Panc1 (cell line): Measurements from ENCODE around the gene CAD. TPM values are rescaled to one million over a fixed set of nuclear protein-coding genes. Genes with fewer than 3 reads are reported as not detected.

Experiments
- ATAC-seq: fragments of 200-7000 bp; cut with Tn5 transposase; 2 replicates; pipeline ENCODE4 v1.9.1; 2020; ENCODE audit warnings: mild to moderate bottlenecking, moderate library complexity
- BruUV-seq: library from RNA; stranded (reverse); fragments of 400-500 nt; replicated peaks from 2 replicates; lab custom pipeline; 2021; lab: Mats Ljungman, UMichigan
- CTCF ChIA-PET: fragments of 300-600 bp; sonication (Branson Sonifier 250); formaldehyde crosslinking; loops from one replicate; lab custom pipeline; 2022; ENCODE audit warnings: antibody characterized with exemption; lab: Charles Lee
- POLR2A ChIA-PET: fragments of 300-600 bp; sonication (Branson Sonifier 250); formaldehyde crosslinking; loops from one replicate; lab custom pipeline; 2022; ENCODE audit warnings: antibody characterized with exemption; lab: Charles Lee
- DNase-seq: peaks from one replicate; pipeline ENCODE4 v3.0.0-alpha.2; 2010; ENCODE audit warnings: low read depth, low spot score
- H3K27ac ChIP-seq: 2 replicates; pipeline ENCODE4 v1.5.1; 2011; ENCODE audit warnings: mild to moderate bottlenecking, low read length, inconsistent platforms
- H3K27me3 ChIP-seq: fragments of 200-500 bp; sonication (Bioruptor generic); 2 replicates; pipeline ENCODE4 v1.6.0; 2014; ENCODE audit warnings: low read length, inconsistent platforms; ENCODE audit not compliant: control insufficient read depth, insufficient read depth
- H3K36me3 ChIP-seq: fragments of 200-500 bp; sonication (Bioruptor generic); 2 replicates; pipeline ENCODE4 v1.5.1; 2014; ENCODE audit warnings: inconsistent platforms, mild to moderate bottlenecking, low read length, moderate library complexity; ENCODE audit not compliant: control insufficient read depth, insufficient read depth
- H3K4me1 ChIP-seq: 2 replicates; pipeline ENCODE4 v1.5.1; 2011; ENCODE audit warnings: inconsistent platforms, mild to moderate bottlenecking, low read length, moderate library complexity; ENCODE audit not compliant: control insufficient read depth, insufficient read depth
- H3K4me3 ChIP-seq, 2 experiments: 2 replicates each; pipeline ENCODE4 v1.5.1; 2011 to 2012; ENCODE audit warnings: low read depth in 2 of 2, low read length in 2 of 2, mild to moderate bottlenecking in 2 of 2, inconsistent platforms in 1 of 2, moderate library complexity in 1 of 2
- H3K9me3 ChIP-seq: fragments of 200-500 bp; sonication (Bioruptor generic); 2 replicates; pipeline ENCODE4 v1.5.1; 2014; ENCODE audit warnings: low read depth, mild to moderate bottlenecking, inconsistent platforms, low read length, moderate library complexity; ENCODE audit not compliant: control insufficient read depth, insufficient read depth
- CTCF ChIP-seq: fragments of 450-650 bp; IDR thresholded peaks from 2 replicates; pipeline ENCODE4 v1.5.1; 2017; ENCODE audit warnings: mild to moderate bottlenecking
- POLR2AphosphoS5 ChIP-seq: IDR thresholded peaks from 2 replicates; pipeline ENCODE4 v1.6.1; 2012; ENCODE audit warnings: mild to moderate bottlenecking, low read depth, low read length, moderate library complexity
- REST ChIP-seq, 2 experiments: IDR thresholded peaks; 2 replicates each; pipeline ENCODE4 v1.6.1; 2011 to 2012; ENCODE audit warnings: low read depth in 2 of 2, control low read depth in 1 of 2, low read length in 1 of 2, mild to moderate bottlenecking in 1 of 2, moderate library complexity in 1 of 2; ENCODE audit not compliant: insufficient read depth in 1 of 2
- SIN3A ChIP-seq: IDR thresholded peaks from 2 replicates; pipeline ENCODE4 v1.6.1; 2012; ENCODE audit warnings: low read depth, mild to moderate bottlenecking, low read length, moderate library complexity, borderline replicate concordance; ENCODE audit not compliant: insufficient read depth
- TCF7L2 ChIP-seq: IDR thresholded peaks from 2 replicates; pipeline ENCODE4 v1.6.1; 2011; ENCODE audit warnings: mild to moderate bottlenecking, low read depth, low read length, inconsistent platforms
- in situ Hi-C: cut with HindIII; loops from 2 replicates; pipeline ENCODE4 v1.10.0; 2016; ENCODE audit warnings: low sequenced_read_pairs, low pct_unique_long_range_greater_than_20kb
- intact Hi-C: fragments of 100-400 bp; cut with micrococcal nuclease; formaldehyde crosslinking; loops from one replicate; pipeline ENCODE4 v1.10.0; 2022; ENCODE audit not compliant: unreplicated experiment
- total RNA-seq: library from RNA; stranded (reverse); gene quantifications from one replicate; pipeline ENCODE4 v1.2.1, GENCODE V29; 2021; ENCODE audit not compliant: unreplicated experiment

CAD gene
- total RNA-seq, 1 experiment from 2014 or later, result 76.7 TPM

DNA sequence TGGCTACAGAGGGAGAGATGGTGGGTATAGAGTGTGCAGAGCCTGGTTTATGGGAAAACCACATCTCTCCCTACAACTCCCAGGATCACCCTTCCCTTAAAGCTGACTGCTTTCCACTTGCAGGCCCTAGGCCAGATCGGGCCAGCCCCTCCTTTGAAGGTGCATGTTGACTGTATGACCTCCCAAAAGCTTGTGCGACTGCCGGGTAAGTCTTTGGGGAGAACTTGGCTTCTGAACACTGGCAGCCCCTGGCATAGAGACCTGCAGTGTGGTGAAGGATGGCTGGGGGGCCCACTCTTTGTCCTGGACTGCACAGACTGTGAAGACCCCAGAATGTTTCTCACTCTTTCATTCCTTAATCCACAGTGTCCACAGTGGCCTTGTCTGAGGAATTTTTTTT lies 19.5 kb downstream of the CAD start:
- Histone ChIP-seq H3K36me3 (peaks cover 44% of the 10 kb centered on the region), H3K27ac (no peak overlapping the region), H3K27me3 (no peaks in the 10 kb centered on the region), H3K9me3 (no peaks in the 10 kb centered on the region), H3K4me1 (no peaks in the 10 kb centered on the region), H3K4me3 (no peak overlapping the region)
- no peak for TF ChIP-seq TCF7L2
- ChIA-PET POLR2A (no interaction called here), CTCF (no interaction called here)
- no peak for ATAC-seq
- no peak for DNase-seq
- intact Hi-C loops, result no loop called here
- in situ Hi-C loops, result no loop called here
- BruUV-seq, result no TSS peak

DNA sequence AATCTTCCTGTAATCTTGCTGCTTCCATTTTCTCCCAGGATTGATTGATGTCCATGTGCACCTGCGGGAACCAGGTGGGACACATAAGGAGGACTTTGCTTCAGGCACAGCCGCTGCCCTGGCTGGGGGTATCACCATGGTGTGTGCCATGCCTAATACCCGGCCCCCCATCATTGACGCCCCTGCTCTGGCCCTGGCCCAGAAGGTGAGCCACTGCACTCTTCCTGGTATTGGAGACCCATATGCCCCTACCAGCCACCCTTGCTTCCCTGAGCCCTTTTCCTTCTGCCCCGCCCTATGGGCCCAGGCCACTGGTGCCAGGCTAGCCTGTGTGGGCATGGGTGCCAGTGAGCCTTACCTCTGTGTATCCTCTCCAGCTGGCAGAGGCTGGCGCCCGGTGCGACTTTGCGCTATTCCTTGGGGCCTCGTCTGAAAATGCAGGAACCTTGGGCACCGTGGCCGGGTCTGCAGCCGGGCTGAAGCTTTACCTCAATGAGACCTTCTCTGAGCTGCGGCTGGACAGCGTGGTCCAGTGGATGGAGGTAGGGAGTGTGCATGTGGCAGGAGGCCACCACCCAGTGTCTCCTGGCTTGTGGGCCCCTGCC lies 20.3 kb downstream of the CAD start:
- intact Hi-C loops (no loop called here), in situ Hi-C loops (no loop called here)
- peaks cover 39% of the 10 kb centered on the region for H3K36me3 ChIP-seq
- no peak for TF ChIP-seq REST (IDR thresholded peaks at IDR 0.05; ENCODE audit: insufficient read depth in 1 of 2, low read depth in 2 of 2, low read length in 1 of 2)
- no peak for TF ChIP-seq POLR2AphosphoS5
- TF ChIP-seq CTCF, result no peak
- TF ChIP-seq TCF7L2, result no peak
- TF ChIP-seq SIN3A, result no peak
- H3K27ac ChIP-seq, result no peak overlapping the region
- DNase-seq (no peak), ATAC-seq (no peak)
- no peaks in the 10 kb centered on the region for H3K27me3 ChIP-seq
- POLR2A ChIA-PET, result no interaction called here
- H3K9me3 ChIP-seq, result no peaks in the 10 kb centered on the region
- BruUV-seq, result no TSS peak
- H3K4me1 ChIP-seq, result no peaks in the 10 kb centered on the region
- CTCF ChIA-PET, result no interaction called here
- no peak overlapping the region for H3K4me3 ChIP-seq

GRCh38 chr2:27238976-27239375 lies 21.8 kb downstream of the CAD start:
- Histone ChIP-seq H3K27ac (no peak overlapping the region), H3K9me3 (no peaks in the 10 kb centered on the region), H3K36me3 (peaks cover 29% of the 10 kb centered on the region), H3K4me3 (no peak overlapping the region), H3K4me1 (no peaks in the 10 kb centered on the region), H3K27me3 (no peaks in the 10 kb centered on the region)
- in situ Hi-C loops (no loop called here), intact Hi-C loops (no loop called here)
- POLR2A ChIA-PET, result no interaction called here
- ATAC-seq (no peak), DNase-seq (no peak)
- BruUV-seq, result no TSS peak
- TF ChIP-seq CTCF (no peak), REST (IDR thresholded peaks at IDR 0.05; ENCODE audit: insufficient read depth in 1 of 2, low read depth in 2 of 2, low read length in 1 of 2) (no peak), POLR2AphosphoS5 (no peak), TCF7L2 (no peak), SIN3A (no peak)
- CTCF ChIA-PET, result no interaction called here
